ENCODE data around the gene ZNF536.

- TF ChIP-seq CTCF (IDR thresholded peaks at IDR 0.05) = no peak
- TF ChIP-seq POLR2A (IDR thresholded peaks at IDR 0.05) = no peak
These were observed 19.7 kb downstream of the ZNF536 start for GRCh38 chr19:30391554-30392551.

Measured in right lobe of liver (tissue), 4 donors.